ENCODE results near the gene MRGPRF.

Gene MRGPRF

DNA sequence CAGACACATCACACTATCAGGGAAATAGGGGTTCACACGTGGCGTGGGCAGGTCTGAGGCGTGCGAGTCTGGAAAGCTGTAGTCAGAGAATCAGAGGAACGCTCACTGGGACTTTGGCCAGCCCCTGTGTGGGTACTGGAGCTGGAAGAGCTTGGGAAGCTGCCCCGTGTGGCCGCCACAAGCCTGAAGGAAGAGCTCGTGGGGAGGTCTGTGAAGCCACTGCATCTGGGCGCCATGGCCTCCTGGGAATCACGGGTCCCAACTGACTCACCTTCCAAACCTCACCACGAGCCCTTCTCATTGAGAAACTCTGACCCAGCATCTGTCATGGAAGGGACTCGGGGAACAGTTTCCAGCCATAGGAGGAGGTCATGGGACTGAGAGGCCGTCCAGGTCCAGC, 5.9 kb upstream of the MRGPRF start:
- DNase-seq: no peak

- DNase-seq: no peak
Observed at GRCh38 chr11:69017951-69018350, 4.9 kb upstream of the MRGPRF start.

DNA sequence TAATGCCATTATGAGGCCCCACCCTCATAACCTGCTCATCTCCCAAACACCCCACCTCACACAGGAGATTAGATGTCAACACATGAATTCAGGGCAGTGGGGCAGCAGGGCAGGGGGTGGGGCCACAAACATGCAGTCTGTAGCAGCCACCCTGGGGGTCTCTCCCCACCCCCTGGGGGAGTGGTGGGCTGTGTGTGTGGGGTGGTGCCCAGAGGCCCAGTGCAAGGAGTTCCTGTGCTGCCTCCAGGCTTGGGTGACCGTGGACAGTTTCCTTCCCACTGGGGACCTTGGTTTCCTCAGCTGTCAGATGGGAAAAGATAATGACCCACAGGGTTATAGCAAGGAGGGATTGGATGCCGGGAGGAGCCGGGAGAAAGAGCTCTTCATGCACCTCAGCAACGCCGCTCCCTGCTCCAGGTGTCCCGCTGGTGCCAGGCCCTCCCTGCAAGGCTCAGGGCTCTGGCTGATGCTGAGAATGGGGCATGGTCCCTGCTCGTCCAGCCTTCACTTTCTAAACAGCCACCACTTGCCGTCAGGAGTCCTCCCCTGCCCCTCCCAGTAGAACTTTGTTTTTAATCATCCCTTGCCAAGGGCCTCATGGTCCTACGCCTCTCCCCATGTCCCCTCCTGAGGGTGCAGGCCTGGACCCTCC, 2.0 kb upstream of the MRGPRF start:
- DNase-seq: no peak

GRCh38 chr11:69014084-69014851, 1.2 kb upstream of the MRGPRF start:
- DNase-seq: no peak

GRCh38 chr11:69012092-69013008, 696 bp downstream of the MRGPRF start:
- peak; percentile 23 to 53 (median 42) for DNase-seq

DNA sequence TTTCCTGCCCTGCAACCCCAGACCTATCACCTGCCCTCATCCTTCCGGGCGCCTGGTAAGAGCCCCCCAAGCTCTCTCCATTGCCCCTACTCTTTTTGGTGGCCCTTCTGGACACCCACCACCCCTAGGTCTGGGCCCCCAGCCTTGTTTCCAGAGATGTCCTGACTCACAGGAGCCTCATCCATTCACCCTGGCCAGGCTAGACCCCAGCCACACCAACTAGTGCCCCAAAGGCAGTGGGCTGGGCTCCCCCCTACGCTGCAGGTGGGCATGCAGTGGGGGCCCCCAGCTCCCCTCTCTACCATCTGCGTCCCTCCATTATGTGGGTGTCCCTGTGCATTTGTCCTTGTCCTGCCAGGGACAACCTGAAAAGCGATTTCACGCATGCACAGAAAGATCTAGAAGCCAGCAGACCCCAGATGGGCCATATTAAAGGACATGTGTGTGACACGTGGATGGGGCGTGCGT, 1.4 kb downstream of the MRGPRF start:
- no peak for DNase-seq

DNA sequence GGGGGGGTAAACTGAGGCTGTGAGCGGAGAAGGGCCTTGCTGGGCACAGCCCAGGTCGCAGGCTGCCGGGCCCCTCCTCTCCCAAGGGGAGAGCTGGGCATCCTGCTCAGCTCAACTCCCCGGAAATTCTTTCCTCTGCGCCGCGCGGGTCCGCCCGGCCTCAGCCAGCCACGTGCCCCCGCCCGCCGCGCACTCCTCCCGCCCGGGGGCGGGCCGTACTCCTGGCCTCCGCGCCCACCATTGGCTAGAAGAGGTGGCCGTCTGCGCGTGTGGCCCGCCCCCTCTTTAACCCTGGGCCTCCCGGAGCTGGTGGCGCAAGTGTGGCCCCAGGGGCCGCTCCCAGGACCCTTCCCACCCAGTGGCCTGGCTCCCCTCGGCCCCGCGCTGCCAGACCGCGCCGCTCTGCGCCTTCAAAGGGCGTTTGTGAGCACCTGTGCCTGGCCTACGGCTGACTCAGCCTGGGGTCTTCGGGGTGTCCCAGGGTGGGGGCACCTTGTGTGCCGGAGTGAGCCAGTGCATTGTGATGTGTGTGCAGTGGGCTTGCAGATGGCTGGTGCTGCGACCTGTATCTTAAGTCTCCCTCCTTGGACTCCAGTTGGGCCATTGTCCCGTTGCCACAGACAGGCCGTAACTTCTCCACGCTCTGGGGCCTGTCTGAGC, 2.0 kb downstream of the MRGPRF start:
- peak; percentile 78 to 89 (median 83) for DNase-seq

DNA sequence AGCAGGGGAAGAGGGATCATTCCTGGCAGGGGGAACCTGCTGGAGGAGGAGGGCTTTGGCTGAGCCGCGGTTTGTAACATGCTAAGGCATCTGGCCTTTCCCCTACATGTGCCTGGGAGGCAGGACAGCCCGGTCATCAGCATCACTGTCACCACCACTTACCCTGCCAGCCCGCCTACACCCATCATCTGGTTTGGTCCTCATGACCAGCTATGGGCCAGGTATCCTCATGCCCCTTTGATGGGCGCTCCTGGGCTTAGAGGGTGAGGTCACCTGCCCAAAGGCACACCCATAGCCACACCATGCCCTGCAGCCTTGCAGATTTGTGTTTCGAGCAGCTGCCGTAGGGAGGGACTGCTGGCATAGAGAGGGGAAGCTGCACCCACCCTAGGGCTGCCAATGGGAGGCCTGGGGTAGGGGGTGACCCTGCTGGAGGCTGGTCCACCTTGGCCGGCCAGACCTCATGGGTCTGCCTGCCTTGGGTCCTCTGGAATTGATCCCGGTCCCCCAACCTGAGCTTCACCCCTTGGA, 2.6 kb downstream of the MRGPRF start:
- peak; percentile 60 to 79 (median 64) for DNase-seq

DNA sequence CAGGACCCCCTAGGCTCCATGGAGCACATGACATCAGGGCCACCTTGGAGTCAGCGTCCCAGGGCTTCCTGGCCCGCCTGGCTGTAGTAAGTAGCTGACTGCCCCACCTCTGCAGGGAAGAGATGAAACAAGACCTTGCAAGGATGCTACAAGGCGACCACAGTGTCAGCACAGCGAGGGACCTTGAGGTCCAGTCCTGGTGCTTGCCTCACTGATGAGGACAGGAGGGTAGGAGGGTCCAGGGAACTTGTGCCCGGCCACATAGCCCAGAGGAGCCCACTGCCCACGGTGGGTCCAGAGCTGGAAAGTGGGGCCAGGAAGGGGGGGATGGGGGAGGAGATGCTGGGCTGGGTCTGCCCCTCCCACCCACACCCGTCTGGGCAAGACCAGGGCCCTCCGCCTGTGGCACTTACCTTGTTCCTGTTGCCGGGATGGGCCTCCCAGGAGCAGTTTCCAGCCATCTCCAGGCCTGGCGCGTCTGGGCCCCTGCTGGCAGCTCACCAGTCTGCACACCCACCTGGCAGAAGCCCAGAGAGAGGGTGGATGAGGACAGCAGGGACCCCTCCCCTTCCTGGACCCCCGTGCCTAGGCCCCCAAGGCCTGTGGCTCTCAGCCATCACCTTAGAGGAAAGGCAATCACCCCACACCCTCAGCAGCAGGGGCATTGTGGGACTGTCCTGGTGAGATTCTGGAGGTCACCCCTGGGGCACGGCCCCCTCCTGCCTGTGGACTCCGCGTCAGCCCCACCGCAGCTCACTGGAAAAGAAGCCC, 3.4 kb downstream of the MRGPRF start:
- no peak for DNase-seq

- peak; percentile 78 to 86 (median 85) for DNase-seq
Observed at GRCh38 chr11:69008737-69009440, 4.2 kb downstream of the MRGPRF start.

DNA sequence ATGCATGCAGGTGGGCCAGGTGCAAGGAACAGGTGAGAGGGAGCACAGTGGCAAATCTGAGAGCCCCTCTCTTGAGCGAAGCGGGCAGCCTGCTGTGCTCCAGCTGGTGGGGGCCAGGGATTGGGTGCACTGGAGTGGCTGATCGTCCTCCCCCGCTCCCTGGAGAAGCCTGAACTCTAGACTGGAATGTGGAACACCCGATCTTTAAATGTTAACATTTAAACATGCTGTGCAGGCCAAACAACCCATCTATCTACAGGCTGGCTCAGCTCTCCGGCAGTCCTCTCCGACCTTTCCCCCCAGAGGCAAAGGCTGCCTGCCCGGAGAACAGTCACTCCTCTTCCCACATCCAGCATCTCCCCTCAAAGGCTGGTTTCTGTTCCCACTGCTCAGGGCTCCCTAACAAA, 5.1 kb downstream of the MRGPRF start:
- no peak for DNase-seq

GRCh38 chr11:69006816-69007215, 6.2 kb downstream of the MRGPRF start:
- no peak for DNase-seq

GRCh38 chr11:69005631-69006368, 7.2 kb downstream of the MRGPRF start:
- no peak for DNase-seq

- no peak for DNase-seq
Observed at GRCh38 chr11:69005183-69005630, 7.8 kb downstream of the MRGPRF start.

DNA sequence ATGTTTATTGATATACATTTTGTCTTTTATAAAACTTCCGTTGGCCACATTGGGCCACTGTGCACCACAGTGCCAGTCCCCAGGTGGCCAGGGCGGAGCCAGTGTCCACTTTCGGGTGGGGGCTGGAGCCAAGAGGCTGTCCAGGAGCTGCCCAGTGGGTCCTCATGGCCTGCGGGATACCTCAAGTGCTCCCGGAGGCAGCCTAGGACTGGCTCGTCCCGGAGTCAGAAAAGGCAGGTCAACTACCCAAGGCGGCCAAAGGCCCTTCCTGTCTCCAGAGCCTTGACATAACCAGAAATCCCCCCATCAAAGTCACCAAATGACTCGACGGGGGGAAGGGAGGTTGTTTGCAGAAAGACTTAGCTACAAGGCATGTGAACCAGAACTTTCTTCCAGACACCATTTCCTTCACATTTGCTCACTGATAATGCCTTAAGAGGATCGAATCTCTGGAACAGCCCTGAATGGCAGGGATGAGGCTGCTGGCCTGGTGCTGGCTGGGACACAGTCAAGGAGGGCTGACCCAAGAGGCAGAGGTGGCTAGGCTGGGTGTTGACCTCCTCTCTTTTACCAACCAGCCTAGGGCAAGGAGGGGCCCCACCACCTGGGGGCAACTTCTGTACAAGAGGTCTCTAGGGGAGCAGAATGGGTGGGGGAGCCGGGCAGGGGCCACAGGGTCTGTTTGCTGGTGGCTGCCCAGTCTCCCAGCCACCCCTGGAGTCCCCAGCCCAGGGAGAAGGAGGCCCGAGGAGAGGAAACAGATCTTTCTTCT, 8.4 kb downstream of the MRGPRF start:
- DNase-seq: no peak

- no peak for DNase-seq
Observed at GRCh38 chr11:69003866-69004367, 9.1 kb downstream of the MRGPRF start.

- DNase-seq: no peak
Observed at GRCh38 chr11:69003301-69003865, 9.7 kb downstream of the MRGPRF start.

GRCh38 chr11:69002570-69003231, 10.3 kb downstream of the MRGPRF start:
- DNase-seq: no peak
